Measurements from ENCODE around the gene ACCS.

Gene ACCS

GRCh38 chr11:44065841-44066731, at the start of gene ACCS:
ACCS (plus strand) TSS chr11:44066270; CDS start chr11:44067628, 1,358 bp downstream.
- peak; percentile 79 for DNase-seq

DNA sequence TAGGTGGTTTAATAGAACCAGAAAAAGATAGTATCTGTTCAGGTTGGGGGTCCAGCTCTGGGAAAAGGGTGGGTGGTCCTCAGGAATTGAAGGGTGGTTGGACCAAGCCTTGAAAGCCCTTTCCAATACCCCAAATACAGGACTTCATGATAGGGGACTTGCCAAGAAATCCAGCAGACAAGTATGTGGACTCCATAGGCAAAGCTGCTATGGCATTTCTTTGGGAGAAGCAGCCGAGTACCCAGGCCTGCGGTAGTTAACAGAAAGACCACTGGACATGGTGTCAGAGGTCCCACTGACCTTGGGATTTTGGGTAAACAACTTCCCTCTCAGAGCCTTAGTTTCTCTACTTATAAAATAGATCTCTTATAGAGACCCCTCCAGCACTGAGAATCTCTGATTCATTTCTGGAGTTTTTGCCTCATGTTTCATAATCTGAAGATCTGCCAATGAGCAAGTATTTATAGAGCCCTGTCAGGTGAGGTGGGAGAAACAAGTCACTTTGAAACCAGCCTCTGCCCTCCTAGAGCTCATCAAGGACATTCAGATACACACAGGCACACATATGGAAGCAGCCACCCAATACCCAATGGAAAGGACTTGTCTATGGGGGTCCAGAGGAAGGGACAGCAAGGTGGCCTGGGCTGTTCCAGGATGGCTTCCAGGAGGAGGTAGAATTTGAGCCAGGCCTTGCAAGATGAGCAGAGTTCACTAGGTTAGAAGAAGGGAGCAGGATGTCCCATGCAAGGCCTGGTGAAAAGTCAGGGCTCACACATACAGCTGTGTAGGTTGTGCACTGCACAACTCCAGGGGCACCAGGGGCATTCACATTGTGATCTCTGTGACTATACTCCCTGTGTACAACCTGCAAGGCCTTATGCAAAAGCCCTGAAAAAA, 49.3 kb upstream of the ACCS start:
- DNase-seq = no peak

GRCh38 chr11:44017443-44018126, 48.5 kb upstream of the ACCS start:
- DNase-seq = no peak

DNA sequence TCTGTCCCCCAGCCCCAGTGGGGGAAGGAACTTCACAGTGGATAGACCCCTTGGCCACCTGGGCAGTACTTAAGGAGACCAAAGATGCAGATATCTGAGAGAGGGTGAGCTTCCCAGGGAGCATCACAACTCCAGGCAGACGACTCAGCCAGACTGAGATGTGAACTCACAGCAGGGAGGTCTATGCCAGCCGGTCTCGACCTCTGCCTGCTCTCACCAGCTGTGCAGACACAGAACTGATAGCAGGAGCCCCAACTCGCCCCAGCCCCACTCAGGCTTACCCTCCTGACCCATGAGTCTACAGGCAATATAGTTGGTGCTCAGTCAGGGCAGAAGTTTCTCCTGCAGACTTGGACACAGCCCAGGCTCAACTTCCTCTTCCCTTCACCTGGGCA, 47.9 kb upstream of the ACCS start:
- no peak for DNase-seq

GRCh38 chr11:44018829-44019228, 47.2 kb upstream of the ACCS start:
- no peak for DNase-seq

DNA sequence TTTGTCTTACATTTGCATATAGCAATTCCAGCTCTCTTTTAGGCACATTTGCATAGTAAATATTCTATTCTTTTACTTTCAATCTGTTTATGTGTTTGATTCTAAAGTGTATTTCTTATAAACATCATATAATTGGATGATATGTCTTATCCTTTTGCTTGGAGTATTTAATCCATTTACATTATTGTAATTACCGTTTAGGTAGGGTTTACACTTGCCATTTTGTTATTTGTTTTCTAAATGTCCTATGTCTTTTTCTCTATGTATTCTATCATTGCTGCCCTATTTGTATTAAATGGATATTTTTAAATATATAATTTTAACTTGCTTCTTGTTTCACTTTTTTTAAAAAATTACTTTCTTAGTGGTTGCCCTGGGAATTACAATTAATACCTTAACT, 41.1 kb upstream of the ACCS start:
- DNase-seq = no peak

- no peak for DNase-seq
Measured at GRCh38 chr11:44025727-44026126, 40.3 kb upstream of the ACCS start.

GRCh38 chr11:44028401-44028800, 37.7 kb upstream of the ACCS start:
- no peak for DNase-seq

- no peak for DNase-seq
Measured at GRCh38 chr11:44028816-44029506, 37.1 kb upstream of the ACCS start.

DNA sequence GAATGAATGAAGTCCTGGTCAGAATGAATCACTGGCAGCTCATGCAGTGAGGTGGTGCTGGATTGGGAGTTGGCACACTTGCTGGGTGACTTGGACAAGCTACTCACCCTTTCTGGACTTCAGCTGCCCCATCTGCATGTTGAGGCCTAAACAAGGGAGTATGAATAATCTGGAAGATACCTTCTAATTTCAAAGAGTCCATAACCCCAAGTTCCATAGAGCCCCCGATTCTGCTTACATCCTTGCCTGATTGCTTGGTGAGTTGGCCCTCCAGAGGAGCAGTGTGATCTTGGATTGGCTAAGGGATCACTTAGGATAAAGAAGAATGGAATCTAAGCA, 36.6 kb upstream of the ACCS start:
- DNase-seq = no peak

- DNase-seq = no peak
Measured at GRCh38 chr11:44029977-44030911, 35.8 kb upstream of the ACCS start.

- DNase-seq = no peak
Measured at GRCh38 chr11:44030996-44031395, 35.1 kb upstream of the ACCS start.

DNA sequence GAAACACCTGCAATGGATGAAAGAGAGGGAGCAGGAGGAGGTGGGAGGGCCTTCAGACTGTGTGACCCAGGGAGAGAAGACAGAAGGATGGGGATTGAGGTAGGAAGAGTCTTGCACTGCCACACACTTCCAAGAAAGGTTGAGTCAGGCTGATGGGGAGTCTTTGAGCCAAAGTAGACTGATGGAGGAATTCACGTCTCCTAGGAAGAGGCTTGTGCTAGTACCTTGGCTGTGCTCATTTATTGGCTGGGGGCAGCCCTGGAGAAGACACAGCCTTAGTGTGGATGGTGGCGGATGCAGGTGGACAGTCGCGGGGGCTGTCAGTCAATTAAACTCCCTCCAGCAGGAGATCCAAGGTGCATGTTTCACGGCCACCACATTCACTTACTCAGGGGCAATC, 34.5 kb upstream of the ACCS start:
- no peak for DNase-seq

DNA sequence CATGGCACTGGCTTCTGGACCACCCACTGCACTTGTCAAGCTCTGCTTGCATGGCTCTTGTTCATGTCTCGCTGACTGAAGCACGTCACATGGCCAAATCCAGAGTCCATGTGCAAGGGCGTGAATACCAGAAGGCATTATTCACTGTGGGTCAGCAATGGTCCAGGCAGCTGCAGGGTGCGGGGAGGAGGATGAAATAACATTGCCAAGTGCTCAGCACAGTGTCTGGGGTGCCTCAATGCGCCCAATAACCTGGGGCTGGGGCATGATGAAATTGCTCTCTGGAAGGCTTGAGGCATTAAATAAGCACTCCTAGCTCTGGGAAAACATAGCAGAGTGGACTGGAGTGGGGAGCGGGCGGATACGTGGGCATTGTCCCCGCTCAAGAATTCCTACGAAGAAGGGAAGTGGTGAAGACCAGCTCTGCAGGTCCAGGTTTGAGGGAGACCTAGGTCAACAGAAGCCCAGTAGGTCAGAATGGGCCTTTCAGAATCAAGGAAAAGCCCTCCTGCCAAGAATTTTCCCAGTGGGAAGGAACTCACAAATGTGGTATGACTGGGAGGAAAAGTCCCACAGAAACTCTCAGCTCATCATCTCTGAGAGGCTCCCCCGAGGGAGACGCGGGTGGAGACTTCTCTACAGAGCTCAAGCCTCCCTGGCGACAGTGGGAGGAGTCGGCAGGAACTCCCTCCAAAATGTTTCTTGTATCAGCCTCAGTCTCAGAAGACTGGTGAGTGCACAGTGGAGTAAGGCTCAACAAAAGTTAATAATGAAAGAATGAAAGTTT, 33.6 kb upstream of the ACCS start:
- no peak for DNase-seq

GRCh38 chr11:44033411-44033850, 32.6 kb upstream of the ACCS start:
- DNase-seq = no peak

- no peak for DNase-seq
Measured at GRCh38 chr11:44033856-44034255, 32.2 kb upstream of the ACCS start.

DNA sequence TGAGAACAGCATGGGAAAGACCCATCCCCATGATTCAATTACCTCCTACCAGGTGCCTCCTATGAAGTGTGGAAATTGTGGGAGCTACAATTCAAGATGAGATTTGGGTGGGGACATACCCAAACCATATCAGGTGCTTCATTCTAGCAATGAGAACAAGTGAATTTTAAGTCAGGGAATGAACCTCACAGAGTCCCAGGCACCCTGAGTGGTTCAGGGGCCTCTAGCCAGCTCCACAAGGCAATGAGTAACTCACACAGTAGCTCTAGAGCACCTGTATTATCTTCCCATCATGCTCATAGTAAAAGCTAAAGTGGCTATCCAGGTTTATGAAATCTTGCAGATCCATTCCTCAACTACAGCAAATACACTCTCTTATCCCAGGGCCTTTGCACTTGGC, 31.4 kb upstream of the ACCS start:
- no peak for DNase-seq

GRCh38 chr11:44036811-44037657, 29.0 kb upstream of the ACCS start:
- DNase-seq = peak; percentile 72

GRCh38 chr11:44037658-44037998, 28.4 kb upstream of the ACCS start:
- DNase-seq = no peak

DNA sequence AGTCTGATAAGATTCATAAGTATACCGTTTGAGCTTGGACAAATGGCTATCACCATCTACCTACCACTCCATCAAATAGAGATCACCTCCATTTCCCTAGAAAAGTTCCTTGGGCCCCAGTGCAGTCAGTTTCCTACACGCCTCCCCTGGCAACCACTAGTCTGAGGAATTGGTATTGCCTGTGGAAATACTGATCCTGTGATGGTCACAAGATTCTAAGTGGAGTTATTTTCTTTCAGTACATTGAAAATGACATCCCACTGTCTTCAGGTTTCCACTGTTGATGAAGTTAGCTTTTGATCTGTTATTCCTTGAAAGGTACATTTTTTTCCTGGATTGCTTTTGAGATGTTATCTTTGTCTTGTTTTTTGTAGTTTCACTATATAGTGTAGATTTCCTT, 22.9 kb upstream of the ACCS start:
- no peak for DNase-seq
